GM23338 (cell line): ENCODE measurements around the gene PCGF3. TPM values are rescaled to one million over a fixed set of nuclear protein-coding genes. Genes with fewer than 3 reads are reported as not detected.

ENCODE experiments used
- ATAC-seq: fragments of 200-7000 bp; cut with Tn5 transposase; 3 replicates; pipeline ENCODE4 v1.9.1; 2020
- DNase-seq: peaks from one replicate; pipeline ENCODE4 v3.0.0-alpha.2; 2015; ENCODE audit warnings: low spot score
- H2AFZ ChIP-seq: fragments of 200-600 bp; sonication (generic); 2 replicates; pipeline ENCODE4 v1.8.0; 2016; ENCODE audit warnings: antibody characterized with exemption, mild to moderate bottlenecking, moderate library complexity
- H3F3A ChIP-seq: fragments of 200-600 bp; sonication (generic); replicated peaks from 2 replicates; pipeline ENCODE4 v1.8.0; 2017; ENCODE audit warnings: antibody characterized with exemption, mixed run types, low read depth
- H3K27ac ChIP-seq: fragments of 200-600 bp; sonication (generic); 2 replicates; pipeline ENCODE4 v1.6.1; 2016; ENCODE audit warnings: low read depth
- H3K27me3 ChIP-seq: fragments of 200-600 bp; sonication (generic); 2 replicates; pipeline ENCODE4 v1.8.0; 2016; ENCODE audit warnings: mild to moderate bottlenecking, mixed run types, moderate library complexity; ENCODE audit not compliant: insufficient read depth
- H3K36me3 ChIP-seq: fragments of 200-600 bp; sonication (generic); 2 replicates; pipeline ENCODE4 v1.8.0; 2016; ENCODE audit warnings: mild to moderate bottlenecking; ENCODE audit not compliant: insufficient read depth
- H3K4me1 ChIP-seq: fragments of 200-600 bp; sonication (generic); 2 replicates; pipeline ENCODE4 v1.8.0; 2016; ENCODE audit warnings: mild to moderate bottlenecking, moderate library complexity; ENCODE audit not compliant: insufficient read depth
- H3K4me2 ChIP-seq: fragments of 200-600 bp; sonication (generic); 2 replicates; pipeline ENCODE4 v1.7.1; 2017; ENCODE audit warnings: mixed run types
- H3K4me3 ChIP-seq: fragments of 200-600 bp; sonication (generic); 2 replicates; pipeline ENCODE4 v1.6.1; 2016; ENCODE audit warnings: mixed run types
- H3K79me2 ChIP-seq: fragments of 200-600 bp; sonication (generic); replicated peaks from 2 replicates; pipeline ENCODE4 v1.8.0; 2017; ENCODE audit warnings: mild to moderate bottlenecking; ENCODE audit not compliant: insufficient read depth
- H3K9me2 ChIP-seq: fragments of 200-600 bp; sonication (generic); 2 replicates; pipeline ENCODE4 v1.8.0; 2017; ENCODE audit not compliant: insufficient read depth
- H4K20me1 ChIP-seq: fragments of 200-600 bp; sonication (generic); replicated peaks from 2 replicates; pipeline ENCODE4 v1.8.0; 2017; ENCODE audit warnings: mild to moderate bottlenecking; ENCODE audit not compliant: insufficient read depth
- H3K27ac Mint-ChIP-seq: 2 replicates; pipeline ENCODE4 v1.8.0; 2020; ENCODE audit warnings: inconsistent platforms, mild to moderate bottlenecking, moderate library complexity, mixed read lengths
- H3K27me3 Mint-ChIP-seq: 3 replicates; pipeline ENCODE4 v1.8.0; 2022; ENCODE audit warnings: low read depth, mild to moderate bottlenecking, moderate library complexity, mixed read lengths, inconsistent platforms; ENCODE audit not compliant: insufficient read depth, poor library complexity
- H3K36me3 Mint-ChIP-seq: 3 replicates; pipeline ENCODE4 v1.8.0; 2021; ENCODE audit warnings: low read depth, mild to moderate bottlenecking, inconsistent platforms, moderate library complexity, mixed read lengths
- H3K4me1 Mint-ChIP-seq: 3 replicates; pipeline ENCODE4 v1.8.0; 2020; ENCODE audit warnings: mild to moderate bottlenecking, inconsistent platforms, mixed read lengths
- H3K4me3 Mint-ChIP-seq: 3 replicates; pipeline ENCODE4 v1.8.0; 2021; ENCODE audit warnings: moderate library complexity, mild to moderate bottlenecking, inconsistent platforms, mixed read lengths
- H3K9me3 Mint-ChIP-seq: 3 replicates; pipeline ENCODE4 v1.8.0; 2020; ENCODE audit warnings: moderate library complexity, mild to moderate bottlenecking, inconsistent platforms, mixed read lengths
- CREB1 ChIP-seq: fragments of 250-450 bp; sonication (Bioruptor Pico); IDR thresholded peaks from 2 replicates; pipeline ENCODE4 v1.5.0; 2020; ENCODE audit warnings: low read depth, mild to moderate bottlenecking, moderate library complexity
- CTCF ChIP-seq, 2 experiments: fragments of 200-600 bp in 1 of 2; sonication (generic) in 1 of 2; conservative IDR thresholded peaks; 2 replicates each; pipeline versions ENCODE4 v1.5.1 to v1.6.1; 2016 to 2017; ENCODE audit warnings: antibody characterized with exemption in 2 of 2, low read depth in 2 of 2, mild to moderate bottlenecking in 2 of 2, moderate library complexity in 1 of 2
- ETS1 ChIP-seq: IDR thresholded peaks from 2 replicates; pipeline ENCODE4 v1.6.1; 2016; ENCODE audit warnings: antibody characterized with exemption
- EZH2 ChIP-seq: fragments of 200-600 bp; sonication (generic); IDR thresholded peaks from one replicate; pipeline ENCODE4 v1.8.0; 2017; ENCODE audit warnings: antibody characterized with exemption, mild to moderate bottlenecking, low read depth; ENCODE audit not compliant: unreplicated experiment
- EZH2phosphoT487 ChIP-seq: fragments of 200-600 bp; sonication (generic); IDR thresholded peaks from one replicate; pipeline ENCODE4 v1.8.1; 2018; ENCODE audit warnings: antibody characterized with exemption; ENCODE audit not compliant: unreplicated experiment
- JUNB ChIP-seq: IDR thresholded peaks from one replicate; pipeline ENCODE4 v1.6.1; 2016; ENCODE audit warnings: antibody characterized with exemption; ENCODE audit not compliant: unreplicated experiment
- NANOG ChIP-seq: IDR thresholded peaks from 2 replicates; pipeline ENCODE4 v1.6.1; 2016; ENCODE audit warnings: antibody characterized with exemption, borderline replicate concordance
- POLR2AphosphoS5 ChIP-seq: IDR thresholded peaks from 2 replicates; pipeline ENCODE4 v1.6.1; 2016; ENCODE audit warnings: antibody characterized with exemption, low read depth
- STAT1 ChIP-seq: IDR thresholded peaks from one replicate; pipeline ENCODE4 v1.6.1; 2016; ENCODE audit warnings: antibody characterized with exemption; ENCODE audit not compliant: unreplicated experiment
- ZNF114 ChIP-seq: fragments of 250-450 bp; sonication (Bioruptor Pico); IDR thresholded peaks from 2 replicates; pipeline ENCODE4 v1.5.0; 2020; ENCODE audit warnings: mild to moderate bottlenecking, moderate library complexity
- ZNF331 ChIP-seq: fragments of 250-450 bp; sonication (Bioruptor Pico); IDR thresholded peaks from 2 replicates; pipeline ENCODE4 v1.5.0; 2020; ENCODE audit warnings: low read depth, mild to moderate bottlenecking, moderate library complexity
- ZNF462 ChIP-seq: fragments of 250-450 bp; sonication (Bioruptor Pico); IDR thresholded peaks from 2 replicates; pipeline ENCODE4 v1.5.0; 2020; ENCODE audit warnings: mild to moderate bottlenecking, moderate library complexity
- polyA plus RNA-seq: library from polyadenylated mRNA; unstranded; fragments of >200 nt; fragmentation: Nextera tagmentation; extraction: Ambion mirVana; gene quantifications from 2 replicates; pipeline ENCODE4 v1.2.1, GENCODE V29; 2016
- total RNA-seq: library from RNA; depleted of rRNA; stranded (reverse); fragments of >200 nt; shearing (Covaris generic); gene quantifications from 2 replicates; pipeline ENCODE4 v1.2.3, GENCODE V29; 2014
- TF ChIP-seq, protein P1 (sequence below): IDR thresholded peaks from one replicate; pipeline ENCODE4 v1.6.1; 2018; ENCODE audit warnings: antibody characterized with exemption; ENCODE audit not compliant: unreplicated experiment

Gene PCGF3
- total and polyA plus RNA-seq, 2 experiments from 2014 or later = 33.1 to 49.0 TPM

DNA sequence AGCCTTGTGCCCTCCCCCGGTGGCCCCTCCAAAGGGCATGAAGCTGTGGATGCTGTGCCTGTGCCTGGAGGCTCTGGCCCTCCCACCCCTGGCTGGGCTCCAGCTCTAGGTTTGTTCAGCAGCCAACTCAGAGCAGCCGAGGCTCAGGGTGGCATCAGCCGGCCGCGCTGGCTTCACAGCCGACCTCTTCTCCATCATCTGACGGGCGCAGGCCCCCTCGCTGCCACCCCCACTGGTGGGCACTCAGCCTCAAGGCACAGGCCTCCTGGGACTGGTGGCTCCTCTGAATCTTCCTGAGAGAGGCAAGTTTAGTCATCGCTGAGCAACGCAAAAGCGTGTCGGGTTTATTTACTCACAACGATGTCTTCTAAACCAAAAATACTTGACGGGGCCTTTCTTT, 46.0 kb downstream of the PCGF3 start:
- H3K79me2 ChIP-seq = peaks cover 44% of the 10 kb centered on the region
- no peak overlapping the region for H3K4me3 ChIP-seq
- Mint-ChIP-seq H3K9me3 (peaks cover 8% of the 10 kb centered on the region; the same call in 2 of the 3 replicates), H3K27ac (no peak overlapping the region), H3K4me3 (no peak overlapping the region), H3K27me3 (peaks cover 3% of the 10 kb centered on the region), H3K36me3 (peaks cover 62% of the 10 kb centered on the region), H3K4me1 (no peaks in the 10 kb centered on the region; the same call in 2 of the 3 replicates)
- 0 out of 2 replicates have a peak, but pooled peaks cover 3% of the 10 kb centered on the region for H3K36me3 ChIP-seq
- no peak overlapping the region for H3K4me2 ChIP-seq
- H3F3A ChIP-seq = no peaks in the 10 kb centered on the region
- H3K4me1 ChIP-seq = no peaks in the 10 kb centered on the region
- no peak for DNase-seq
- no peak for TF ChIP-seq ZNF462 (CRISPR knock-in tag)
- TF ChIP-seq, protein P1, sequence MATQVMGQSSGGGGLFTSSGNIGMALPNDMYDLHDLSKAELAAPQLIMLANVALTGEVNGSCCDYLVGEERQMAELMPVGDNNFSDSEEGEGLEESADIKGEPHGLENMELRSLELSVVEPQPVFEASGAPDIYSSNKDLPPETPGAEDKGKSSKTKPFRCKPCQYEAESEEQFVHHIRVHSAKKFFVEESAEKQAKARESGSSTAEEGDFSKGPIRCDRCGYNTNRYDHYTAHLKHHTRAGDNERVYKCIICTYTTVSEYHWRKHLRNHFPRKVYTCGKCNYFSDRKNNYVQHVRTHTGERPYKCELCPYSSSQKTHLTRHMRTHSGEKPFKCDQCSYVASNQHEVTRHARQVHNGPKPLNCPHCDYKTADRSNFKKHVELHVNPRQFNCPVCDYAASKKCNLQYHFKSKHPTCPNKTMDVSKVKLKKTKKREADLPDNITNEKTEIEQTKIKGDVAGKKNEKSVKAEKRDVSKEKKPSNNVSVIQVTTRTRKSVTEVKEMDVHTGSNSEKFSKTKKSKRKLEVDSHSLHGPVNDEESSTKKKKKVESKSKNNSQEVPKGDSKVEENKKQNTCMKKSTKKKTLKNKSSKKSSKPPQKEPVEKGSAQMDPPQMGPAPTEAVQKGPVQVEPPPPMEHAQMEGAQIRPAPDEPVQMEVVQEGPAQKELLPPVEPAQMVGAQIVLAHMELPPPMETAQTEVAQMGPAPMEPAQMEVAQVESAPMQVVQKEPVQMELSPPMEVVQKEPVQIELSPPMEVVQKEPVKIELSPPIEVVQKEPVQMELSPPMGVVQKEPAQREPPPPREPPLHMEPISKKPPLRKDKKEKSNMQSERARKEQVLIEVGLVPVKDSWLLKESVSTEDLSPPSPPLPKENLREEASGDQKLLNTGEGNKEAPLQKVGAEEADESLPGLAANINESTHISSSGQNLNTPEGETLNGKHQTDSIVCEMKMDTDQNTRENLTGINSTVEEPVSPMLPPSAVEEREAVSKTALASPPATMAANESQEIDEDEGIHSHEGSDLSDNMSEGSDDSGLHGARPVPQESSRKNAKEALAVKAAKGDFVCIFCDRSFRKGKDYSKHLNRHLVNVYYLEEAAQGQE = no peak
- no peak for TF ChIP-seq ETS1
- no peak for TF ChIP-seq ZNF331
- no peak for TF ChIP-seq CTCF (conservative IDR thresholded peaks at IDR 0.05; ENCODE audit: low read depth in 2 of 2)
- no peak for TF ChIP-seq EZH2
- TF ChIP-seq POLR2AphosphoS5 = no peak
- TF ChIP-seq STAT1 = no peak
- no peak for TF ChIP-seq JUNB
- no peak for TF ChIP-seq EZH2phosphoT487
- TF ChIP-seq ZNF114 = no peak
- TF ChIP-seq NANOG = no peak
- no peak for TF ChIP-seq CREB1 (CRISPR knock-in tag)
- H2AFZ ChIP-seq = no peak overlapping the region
- no peak for ATAC-seq
- H3K9me2 ChIP-seq = no peaks in the 10 kb centered on the region
- no peak overlapping the region for H3K27ac ChIP-seq
- H3K27me3 ChIP-seq = no peaks in the 10 kb centered on the region
- H4K20me1 ChIP-seq = peaks cover 27% of the 10 kb centered on the region
